Aorta (tissue), 5 donors: ENCODE data around the gene CYP2W1. TPM values are rescaled to one million over a fixed set of nuclear protein-coding genes. Genes with fewer than 3 reads are reported as not detected.

Experiments
- ATAC-seq: fragments of 200-7000 bp; cut with Tn5 transposase; one replicate; pipeline ENCODE4 v1.9.1; 2022; ENCODE audit warnings: moderate library complexity; ENCODE audit not compliant: low FRiP score
- DNase-seq, 2 donors: peaks; one replicate each; pipeline ENCODE4 v3.0.0-alpha.2; 2020
- H3K27ac ChIP-seq, 2 donors: one replicate each; pipeline ENCODE4 v1.5.1; 2013; ENCODE audit warnings: low read length in 2 of 2, mild to moderate bottlenecking in 2 of 2, moderate library complexity in 2 of 2, control low read depth in 1 of 2, inconsistent platforms in 1 of 2, low read depth in 1 of 2
- H3K27me3 ChIP-seq, 2 donors: one replicate each; pipeline ENCODE4 v1.6.1; 2013; ENCODE audit warnings: control low read depth in 1 of 2, low read length in 1 of 2, mild to moderate bottlenecking in 1 of 2, moderate library complexity in 1 of 2; ENCODE audit not compliant: insufficient read depth in 2 of 2, control insufficient read depth in 1 of 2
- H3K36me3 ChIP-seq, 2 donors: one replicate each; pipeline ENCODE4 v1.6.1; 2013; ENCODE audit warnings: control low read depth in 1 of 2, low read length in 1 of 2, mild to moderate bottlenecking in 1 of 2; ENCODE audit not compliant: insufficient read depth in 2 of 2, control insufficient read depth in 1 of 2
- H3K4me1 ChIP-seq, 2 donors: one replicate each; pipeline ENCODE4 v1.6.1; 2013; ENCODE audit warnings: low read length in 2 of 2, control low read depth in 1 of 2, mild to moderate bottlenecking in 1 of 2, moderate library complexity in 1 of 2; ENCODE audit not compliant: insufficient read depth in 2 of 2, control insufficient read depth in 1 of 2
- H3K4me3 ChIP-seq, 2 donors: one replicate each; pipeline ENCODE4 v1.5.1; 2013; ENCODE audit warnings: low read length in 2 of 2, control low read depth in 1 of 2, mild to moderate bottlenecking in 1 of 2
- H3K9me3 ChIP-seq: one replicate; pipeline ENCODE4 v1.6.1; 2013; ENCODE audit warnings: mild to moderate bottlenecking, low read length; ENCODE audit not compliant: control insufficient read depth
- WGBS, 2 donors: extraction: QIAGEN DNeasy Blood & Tissue Kit; methylation state at CpG; one replicate each; pipeline ENCODE4 v1.1.7; 2013; 5-methylcytosine and 5-hydroxymethylcytosine counted together
- intact Hi-C, 2 donors: fragments of 100-400 bp; cut with DNase I; formaldehyde crosslinking; loops; one replicate each; pipeline versions ENCODE4 v1.14.2 to v1.15.0; 2022
- polyA plus RNA-seq, 2 donors: library from polyadenylated mRNA; stranded (reverse); fragments of 200-250 nt; gene quantifications; one replicate each; pipeline ENCODE4 v1.2.3, GENCODE V29; 2013
- total RNA-seq, 2 donors: library from RNA; stranded (reverse); fragmentation: NEBNext Ultra II Directional; extraction: Animal tissue kit (Norgen Biotek cat#: 25700); gene quantifications; one replicate each; pipeline ENCODE4 v1.2.1, GENCODE V29; 2021
- donor health status: healthy with polysubstance abuse.
- donor health status: Bipolar disorder and iron deficiency.
- donor health status: DM: no; HTN: no; CAD: no.
- donor health status: DM: no; HTN: no; CAD: no.
- donor health status: DM: yes; HTN: yes; CAD: no.

Gene CYP2W1
- total and polyA plus RNA-seq, 4 donors: not detected

- H3K9me3 ChIP-seq: no peaks in the 10 kb centered on the region
- no peaks in the 10 kb centered on the region for H3K4me1 ChIP-seq
- no peak for DNase-seq
- ATAC-seq: no peak
- intact Hi-C loops: no loop called here
- no peaks in the 10 kb centered on the region for H3K36me3 ChIP-seq
- no peak overlapping the region for H3K27ac ChIP-seq
- no peak overlapping the region for H3K4me3 ChIP-seq
- 88 to 90% methylated on average over 31 of the region's 31 CpGs for WGBS, 2 donors
- no peaks in the 10 kb centered on the region for H3K27me3 ChIP-seq
Measured at GRCh38 chr7:1025743-1026581, 43.0 kb downstream of the CYP2W1 start.

- Histone ChIP-seq H3K4me1 (no peaks in the 10 kb centered on the region), H3K4me3 (no peak overlapping the region), H3K9me3 (no peaks in the 10 kb centered on the region), H3K27ac (no peak overlapping the region), H3K27me3 (no peaks in the 10 kb centered on the region), H3K36me3 (no peaks in the 10 kb centered on the region)
- intact Hi-C loops: no loop called here
- ATAC-seq (no peak), DNase-seq (peak in 1 of 2 donors; percentile 44)
- WGBS, 2 donors: 89 to 90% methylated on average over 20 of the region's 20 CpGs
Measured at GRCh38 chr7:1026721-1027161, 43.8 kb downstream of the CYP2W1 start.

DNA sequence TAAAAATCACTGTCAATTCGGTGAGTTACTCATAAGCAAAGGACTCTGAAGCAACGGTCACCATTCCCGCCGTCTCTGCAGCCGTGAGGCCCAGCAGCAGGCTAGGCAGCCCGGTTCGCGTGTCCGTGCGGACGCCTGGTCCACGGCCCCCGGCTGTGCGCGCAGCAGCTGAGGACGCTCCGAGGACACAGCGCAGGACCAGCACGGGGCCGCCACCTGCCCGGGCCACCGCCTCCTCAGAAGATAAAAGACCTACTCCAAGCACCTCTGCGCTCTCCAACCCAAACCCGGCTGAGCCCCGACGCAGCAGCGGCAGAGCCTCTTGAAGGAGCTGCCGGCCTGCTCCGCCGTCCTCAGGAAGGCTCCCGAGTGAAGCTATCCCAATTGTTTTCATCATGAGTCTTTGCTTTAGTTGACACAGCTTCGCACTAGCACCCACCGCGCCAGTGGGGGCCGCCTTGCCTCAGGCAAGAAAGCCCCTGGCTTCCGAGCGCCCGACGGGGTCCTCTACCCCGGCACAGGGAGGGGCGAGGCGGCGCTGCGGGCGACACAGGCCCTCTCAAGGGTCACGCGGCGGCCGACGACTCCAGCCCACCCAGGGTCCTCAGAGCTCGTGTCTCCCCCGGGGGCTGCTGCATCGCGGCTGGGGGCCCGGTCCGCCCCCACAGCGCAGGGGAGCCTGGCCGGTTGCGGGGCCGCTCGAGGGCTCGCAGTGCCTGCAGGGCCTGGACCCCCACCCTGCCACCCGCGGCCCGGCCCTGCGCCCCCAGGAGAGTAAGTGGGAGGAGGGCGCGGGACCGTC lies 44.5 kb downstream of the CYP2W1 start:
- ATAC-seq: peak; percentile 0
- no peaks in the 10 kb centered on the region for H3K4me1 ChIP-seq
- intact Hi-C loops: loop anchor here in 1 of 2 donors (2.0 kb wide), 1 partner anchor 17 kb away; the partner anchor contains the start of gene GPR146

DNA sequence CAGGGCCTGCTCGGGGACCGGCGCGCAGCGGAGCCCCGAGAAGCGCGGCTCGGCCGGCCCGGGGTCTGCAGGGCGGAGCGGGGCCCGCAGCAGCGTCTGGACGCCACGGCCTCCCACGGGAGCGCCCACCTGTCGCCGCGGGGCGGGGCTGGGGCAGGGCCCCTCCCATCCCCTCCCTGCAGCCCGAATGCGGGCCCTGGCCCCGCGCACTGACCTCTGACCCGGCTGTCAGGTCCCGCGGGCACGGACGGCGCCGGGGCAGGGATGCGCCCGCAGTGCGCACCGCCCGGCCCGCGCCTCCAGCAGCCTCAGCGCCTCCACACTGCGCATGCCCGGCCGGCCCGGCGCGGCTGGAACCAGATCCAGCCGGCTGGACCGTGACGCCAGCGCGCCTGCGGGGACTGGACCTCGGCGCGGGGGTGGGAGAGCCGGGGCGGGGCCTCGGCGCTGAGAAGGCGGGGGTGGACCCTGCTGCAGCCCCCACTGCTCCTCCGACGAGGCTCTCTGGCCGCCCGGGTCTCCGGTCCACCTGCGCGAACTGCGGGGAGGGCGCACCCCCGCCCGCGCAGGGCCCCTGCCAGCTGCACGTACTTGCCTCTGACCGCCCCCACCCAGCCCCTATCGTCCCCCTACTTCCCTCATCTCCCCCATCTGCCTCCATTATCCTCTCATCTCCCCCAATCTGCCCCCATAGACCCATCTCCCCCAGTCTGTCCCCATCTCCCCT lies 45.2 kb downstream of the CYP2W1 start:
- Histone ChIP-seq H3K9me3 (no peaks in the 10 kb centered on the region), H3K27me3 (no peaks in the 10 kb centered on the region), H3K4me1 (no peaks in the 10 kb centered on the region), H3K27ac (peak overlapping the region; percentile 15 to 77), H3K36me3 (no peaks in the 10 kb centered on the region), H3K4me3 (peak overlapping the region; percentile 69 to 84)
- ATAC-seq (peak; percentile 93), DNase-seq (peak; percentile 96 to 97)
- WGBS, 2 donors: 0 to 1% methylated on average over 34 to 77 of the region's 77 CpGs
- intact Hi-C loops: loop anchor here in 1 of 2 donors (2.0 kb wide), 1 partner anchor 17 kb away; the partner anchor contains the start of gene GPR146

More for the DNA sequence above, 44.5 kb downstream of the CYP2W1 start:
- H3K4me3 ChIP-seq: peak overlapping the region; percentile 69 to 84
- WGBS, 2 donors: 5 to 7% methylated on average over 65 to 69 of the region's 69 CpGs
- no peaks in the 10 kb centered on the region for H3K27me3 ChIP-seq
- no peaks in the 10 kb centered on the region for H3K36me3 ChIP-seq
- H3K27ac ChIP-seq: peak overlapping the region in 1 of 2 donors; percentile 16
- no peaks in the 10 kb centered on the region for H3K9me3 ChIP-seq
- peak in 1 of 2 donors; percentile 59 for DNase-seq

- no peaks in the 10 kb centered on the region for H3K36me3 ChIP-seq
- intact Hi-C loops: loop anchor here in 1 of 2 donors (2.0 kb wide), 1 partner anchor 16 kb away; the partner anchor contains the start of gene GPR146
- H3K4me3 ChIP-seq: no peak overlapping the region
- ATAC-seq: peak; percentile 91
- no peaks in the 10 kb centered on the region for H3K27me3 ChIP-seq
- 55 to 56% methylated on average over 18 of the region's 18 CpGs for WGBS, 2 donors
- H3K27ac ChIP-seq: peak overlapping the region; percentile 15 to 77
- DNase-seq: peak; percentile 91 to 93
- no peaks in the 10 kb centered on the region for H3K4me1 ChIP-seq
- H3K9me3 ChIP-seq: no peaks in the 10 kb centered on the region
Measured at GRCh38 chr7:1028775-1029636, 46.0 kb downstream of the CYP2W1 start.

- H3K9me3 ChIP-seq: no peaks in the 10 kb centered on the region
- no peak for DNase-seq
- peak overlapping the region in 1 of 2 donors; percentile 20 for H3K27ac ChIP-seq
- H3K4me3 ChIP-seq: no peak overlapping the region
- H3K27me3 ChIP-seq: no peaks in the 10 kb centered on the region
- H3K36me3 ChIP-seq: no peaks in the 10 kb centered on the region
- no peaks in the 10 kb centered on the region for H3K4me1 ChIP-seq
- ATAC-seq: no peak
- intact Hi-C loops: loop anchor here in 1 of 2 donors (2.0 kb wide), 1 partner anchor 15 kb away; the partner anchor contains the start of gene GPR146
- WGBS, 2 donors: 94 to 96% methylated on average over 33 of the region's 33 CpGs
Measured at GRCh38 chr7:1029637-1030443, 46.9 kb downstream of the CYP2W1 start.

DNA sequence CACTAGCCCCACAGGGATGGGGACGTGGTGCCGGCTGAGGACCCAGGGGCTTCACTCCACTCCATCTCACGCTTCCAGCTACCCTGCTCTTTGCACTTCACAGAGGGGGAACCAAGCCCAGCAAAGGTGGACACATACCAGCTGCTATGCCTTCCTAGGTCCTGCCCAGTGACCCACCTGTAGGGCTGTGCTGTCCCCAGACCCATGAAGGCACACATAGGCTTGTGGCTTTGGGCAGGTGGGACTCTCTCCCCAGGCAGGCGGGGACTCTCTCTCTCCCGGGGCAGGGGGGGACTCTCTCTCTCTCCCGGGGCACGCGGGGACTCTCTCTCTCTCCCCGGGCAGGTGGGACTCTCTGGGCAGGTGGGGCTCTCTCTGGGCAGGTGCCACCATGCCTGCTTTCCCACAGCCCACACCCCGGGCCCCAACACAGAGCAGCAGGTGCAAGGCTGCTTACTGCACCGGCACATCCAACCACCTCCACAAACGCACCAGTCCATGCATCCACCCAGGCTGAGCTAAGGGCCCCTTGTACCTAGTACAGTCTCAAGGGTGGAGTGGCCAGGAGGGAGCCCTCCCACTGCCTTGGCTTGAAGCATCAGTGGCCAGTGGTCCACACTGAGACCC lies 47.6 kb downstream of the CYP2W1 start:
- ATAC-seq (no peak), DNase-seq (no peak)
- Histone ChIP-seq H3K9me3 (no peaks in the 10 kb centered on the region), H3K36me3 (no peaks in the 10 kb centered on the region), H3K27ac (no peak overlapping the region), H3K27me3 (no peaks in the 10 kb centered on the region), H3K4me3 (no peak overlapping the region), H3K4me1 (no peaks in the 10 kb centered on the region)
- WGBS, 2 donors: 87 to 92% methylated on average over 10 to 12 of the region's 12 CpGs
- intact Hi-C loops: no loop called here
